NCI-H2196 treated with DMSO at 0.1 percent for 48 hours (cell line): ENCODE data around the gene TNFRSF14.
"Not testable (repeated sequence)": the region's sequence is repeated elsewhere in the genome, so short reads cannot be mapped to it uniquely, and the experiment has no call there.

Experiments
- DNase-seq: peaks from one replicate; lab custom pipeline; 2025; ENCODE audit not compliant: unreplicated experiment; lab: John Stamatoyannopoulos, UW

TNFRSF14 gene

DNA sequence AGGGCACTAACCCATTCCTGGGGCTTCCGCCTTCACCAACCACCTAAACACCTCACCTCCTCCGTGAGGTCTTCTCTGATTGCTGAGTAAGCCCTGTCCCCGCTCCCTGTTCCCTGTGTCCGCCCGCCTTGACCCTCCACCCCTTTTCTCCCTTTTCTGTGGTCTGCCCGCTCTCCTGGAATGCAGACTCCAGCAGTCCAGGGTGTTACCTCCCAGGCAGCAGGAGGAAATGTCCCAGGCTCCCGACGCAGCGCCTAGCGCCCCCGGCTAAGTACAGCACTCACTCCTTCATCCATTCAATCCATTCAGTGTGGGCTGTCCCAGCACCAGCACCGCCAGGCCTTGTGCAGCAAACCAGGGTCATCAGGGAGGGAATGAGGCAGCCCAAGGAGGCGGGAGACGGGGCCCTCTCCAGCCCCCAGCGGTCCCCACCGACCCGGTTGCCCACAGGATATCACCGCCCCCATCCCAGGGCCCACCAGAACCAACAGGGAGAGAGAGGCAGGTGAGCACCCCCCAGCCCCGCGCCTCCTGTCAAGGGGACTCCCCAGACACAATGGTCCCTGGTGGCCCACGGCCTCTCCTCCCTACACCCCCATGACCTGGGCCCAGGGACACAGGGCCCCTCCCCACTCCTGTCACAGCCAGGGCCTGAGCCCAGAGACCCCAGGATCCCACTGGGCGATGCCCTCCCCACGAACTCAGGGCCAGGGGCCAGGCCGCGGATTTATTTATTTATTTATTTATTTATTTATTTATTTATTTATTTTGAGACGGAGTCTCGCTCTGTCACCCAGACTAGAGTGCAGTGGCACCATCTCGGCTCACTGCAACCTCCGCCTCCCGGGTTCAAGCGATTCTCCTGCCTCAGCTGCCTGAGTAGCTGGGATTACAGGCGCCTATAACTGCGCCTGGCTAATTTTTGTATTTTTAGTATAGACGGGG, 10.2 kb downstream of the TNFRSF14 start:
- no peak for DNase-seq

DNA sequence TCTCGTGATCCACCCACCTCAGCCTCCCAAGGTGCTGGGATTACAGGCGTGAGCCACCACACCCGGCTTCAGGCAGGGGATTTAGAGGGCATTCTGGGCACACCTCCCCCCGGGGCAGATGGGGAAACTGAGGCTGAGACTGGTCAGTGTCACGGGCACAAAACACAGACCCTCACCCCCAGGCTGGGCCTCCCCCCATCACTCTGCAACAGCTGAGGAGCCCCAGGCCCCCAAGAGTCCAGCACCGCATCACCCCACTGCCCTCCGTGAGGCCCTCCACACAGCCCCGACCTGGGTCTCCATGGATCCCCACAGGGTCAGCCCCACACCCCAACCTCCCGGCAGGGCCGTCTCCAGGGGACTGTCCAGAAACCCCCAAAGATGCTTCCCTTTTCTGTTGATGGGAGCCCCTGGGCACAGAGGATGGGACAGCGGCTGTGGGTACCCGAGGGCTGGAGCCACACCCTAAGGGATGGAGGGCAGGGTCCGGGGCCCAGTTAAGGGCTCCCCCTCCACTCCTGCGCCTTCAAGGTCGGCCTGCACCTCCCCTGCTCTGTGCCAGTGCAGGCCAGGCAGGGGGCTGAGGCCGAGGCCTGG, 11.0 kb downstream of the TNFRSF14 start:
- DNase-seq = no peak

DNA sequence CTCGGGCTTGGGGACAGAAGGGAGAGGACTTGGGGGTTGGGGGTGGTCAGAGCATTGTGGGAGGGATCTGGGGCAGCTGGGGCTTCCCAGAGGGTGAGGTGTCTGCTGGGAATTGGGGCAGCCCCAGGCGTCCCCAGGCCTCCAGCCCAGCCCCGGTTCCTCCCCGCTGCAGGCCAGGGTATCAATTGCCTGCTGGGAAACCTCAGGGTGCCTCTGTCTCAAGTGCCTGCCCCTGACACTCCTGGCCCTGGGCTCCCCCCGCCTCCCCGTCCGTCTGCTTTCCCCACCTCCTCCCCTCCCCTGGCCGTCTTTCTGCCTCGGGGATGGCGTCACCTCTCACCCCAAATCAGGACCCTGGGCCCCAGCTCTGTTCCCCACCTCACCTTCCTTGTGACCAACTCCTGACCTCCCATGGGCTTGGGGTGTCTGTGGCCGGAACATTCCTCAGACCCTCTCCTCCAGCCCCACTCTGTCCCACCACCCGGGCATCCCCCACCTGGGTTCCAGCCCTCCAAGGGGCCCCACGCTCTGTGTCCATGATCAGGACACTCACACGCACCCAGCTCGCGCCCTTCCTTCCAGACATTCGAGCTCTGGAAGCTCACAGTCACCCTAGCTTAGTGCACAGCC, 12.1 kb downstream of the TNFRSF14 start:
- DNase-seq = not testable (repeated sequence)

DNA sequence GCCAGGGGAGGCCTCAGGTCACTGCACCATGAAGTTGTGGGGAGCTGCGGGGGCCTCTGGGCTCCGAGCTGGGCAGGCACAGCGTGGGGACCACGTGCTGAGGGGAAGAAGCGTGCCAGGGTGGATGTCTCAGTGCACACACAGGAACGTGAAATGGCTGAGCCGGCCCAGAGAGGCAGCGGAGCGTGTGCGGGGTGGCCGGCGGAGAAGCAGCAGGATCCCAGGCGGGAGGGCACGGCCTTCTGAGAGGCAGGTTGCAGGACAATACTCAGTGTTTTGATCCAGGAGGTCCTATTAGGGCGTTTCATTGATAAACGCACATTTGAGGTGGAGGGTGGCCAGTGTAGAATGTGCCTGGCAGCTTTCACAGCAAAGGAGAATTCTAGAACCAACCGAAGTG, 12.9 kb downstream of the TNFRSF14 start:
- DNase-seq = no peak

DNA sequence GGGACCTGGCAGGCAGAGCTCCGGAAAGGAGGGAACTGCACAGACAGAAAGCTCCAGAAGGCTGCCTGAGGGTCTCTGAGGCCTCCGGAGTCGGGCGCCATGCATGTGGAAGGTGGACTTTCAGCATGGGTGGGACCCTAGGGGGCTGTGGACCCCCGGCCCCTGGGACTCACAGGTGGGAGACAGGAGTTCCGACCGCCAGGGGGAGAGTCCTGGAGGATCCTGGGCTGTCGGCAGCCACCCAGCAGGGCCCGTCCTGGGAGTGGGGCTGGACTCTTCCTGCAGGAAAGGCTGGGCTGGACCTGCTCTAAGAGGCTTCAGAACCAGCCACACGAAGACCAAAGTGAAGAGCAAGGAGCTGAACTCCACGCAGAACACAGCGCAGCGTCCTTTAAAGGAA, 13.5 kb downstream of the TNFRSF14 start:
- DNase-seq = not testable (repeated sequence)

DNA sequence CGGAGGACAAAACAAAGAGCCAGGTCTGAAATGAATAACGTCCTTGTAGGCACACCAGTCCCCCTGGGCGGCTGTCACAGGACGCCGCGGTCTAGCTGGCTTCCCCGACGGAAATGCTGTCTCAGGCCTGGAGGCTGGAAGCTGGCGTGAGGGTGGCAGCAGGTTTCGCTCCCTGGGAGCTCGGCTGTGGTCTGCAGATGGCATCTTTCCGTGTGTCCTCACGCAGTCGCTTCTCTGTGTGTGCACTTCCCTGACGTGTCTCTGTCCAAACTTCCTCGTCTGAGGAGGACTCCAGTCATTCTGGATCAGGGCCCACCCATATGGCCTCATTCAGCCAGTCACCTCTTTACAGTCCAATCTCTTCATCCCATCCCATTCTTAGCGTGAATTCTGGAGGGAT, 14.2 kb downstream of the TNFRSF14 start:
- DNase-seq = no peak

DNA sequence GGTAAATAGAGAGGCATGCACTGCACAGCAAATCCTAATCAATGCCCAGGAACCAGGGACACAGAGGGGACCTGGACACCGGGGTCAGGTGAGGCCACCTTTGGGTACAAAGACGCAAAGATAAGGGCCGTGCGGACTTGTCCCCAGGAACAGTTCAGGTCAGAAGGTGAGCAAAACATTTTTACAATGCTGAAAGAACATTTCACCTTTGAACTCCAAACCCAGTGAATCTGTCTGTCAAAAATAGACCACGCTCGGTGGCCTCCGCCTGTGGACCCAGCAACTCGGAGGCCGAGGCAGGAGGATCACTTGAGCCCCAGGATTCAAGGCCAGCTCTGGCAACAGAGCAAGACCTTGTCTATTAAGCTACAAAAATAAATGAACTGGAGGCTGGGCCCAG, 15.2 kb downstream of the TNFRSF14 start:
- no peak for DNase-seq

DNA sequence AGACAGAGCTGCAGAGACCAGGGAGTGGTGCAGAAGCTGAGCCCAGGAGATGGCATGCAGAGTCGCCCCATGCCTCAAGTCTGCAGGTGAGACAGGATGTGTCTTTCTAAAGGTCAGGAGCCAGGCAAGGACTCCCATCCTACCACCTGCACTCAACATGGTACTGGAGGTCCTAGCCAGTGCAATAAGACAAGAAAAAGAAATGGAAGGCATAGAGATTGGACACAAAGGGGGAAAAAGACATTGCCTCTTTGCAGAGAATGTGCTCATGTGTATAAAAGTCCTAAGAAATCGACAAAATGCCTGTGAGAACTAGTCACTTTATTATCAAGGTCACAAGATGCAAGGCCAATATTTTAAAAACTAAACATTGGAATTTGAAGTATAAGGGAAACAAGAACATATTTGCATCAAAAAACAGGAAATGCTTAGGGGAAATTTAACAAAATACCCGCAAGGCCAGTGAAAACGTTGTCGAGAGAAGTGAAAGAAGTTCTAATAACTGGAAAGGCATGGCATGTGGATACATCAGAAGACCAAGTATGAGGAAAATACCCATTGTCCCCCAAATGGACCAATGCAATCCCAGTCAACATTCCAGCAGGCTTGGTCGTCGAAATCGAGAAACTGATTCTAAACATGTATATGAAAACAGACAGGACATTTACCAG, 17.2 kb downstream of the TNFRSF14 start:
- no peak for DNase-seq

DNA sequence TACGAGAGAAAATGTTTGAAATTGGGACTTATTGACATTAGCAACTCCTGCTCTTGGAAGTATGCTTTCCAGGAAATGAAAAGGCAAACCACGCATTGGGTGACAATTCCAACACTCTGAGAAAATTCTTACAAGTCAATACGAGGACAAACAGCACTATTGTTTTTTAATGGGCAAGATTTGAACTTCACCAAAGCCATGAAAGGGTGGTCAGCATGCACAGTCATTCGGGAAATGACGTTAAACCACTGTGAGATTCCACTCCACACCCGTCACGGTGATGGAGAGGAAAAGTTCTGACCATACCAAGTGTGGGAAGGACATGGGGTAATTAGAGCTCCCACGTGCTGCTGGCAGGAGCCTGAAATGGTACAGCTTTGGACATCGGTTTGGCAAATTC, 18.2 kb downstream of the TNFRSF14 start:
- no peak for DNase-seq

DNA sequence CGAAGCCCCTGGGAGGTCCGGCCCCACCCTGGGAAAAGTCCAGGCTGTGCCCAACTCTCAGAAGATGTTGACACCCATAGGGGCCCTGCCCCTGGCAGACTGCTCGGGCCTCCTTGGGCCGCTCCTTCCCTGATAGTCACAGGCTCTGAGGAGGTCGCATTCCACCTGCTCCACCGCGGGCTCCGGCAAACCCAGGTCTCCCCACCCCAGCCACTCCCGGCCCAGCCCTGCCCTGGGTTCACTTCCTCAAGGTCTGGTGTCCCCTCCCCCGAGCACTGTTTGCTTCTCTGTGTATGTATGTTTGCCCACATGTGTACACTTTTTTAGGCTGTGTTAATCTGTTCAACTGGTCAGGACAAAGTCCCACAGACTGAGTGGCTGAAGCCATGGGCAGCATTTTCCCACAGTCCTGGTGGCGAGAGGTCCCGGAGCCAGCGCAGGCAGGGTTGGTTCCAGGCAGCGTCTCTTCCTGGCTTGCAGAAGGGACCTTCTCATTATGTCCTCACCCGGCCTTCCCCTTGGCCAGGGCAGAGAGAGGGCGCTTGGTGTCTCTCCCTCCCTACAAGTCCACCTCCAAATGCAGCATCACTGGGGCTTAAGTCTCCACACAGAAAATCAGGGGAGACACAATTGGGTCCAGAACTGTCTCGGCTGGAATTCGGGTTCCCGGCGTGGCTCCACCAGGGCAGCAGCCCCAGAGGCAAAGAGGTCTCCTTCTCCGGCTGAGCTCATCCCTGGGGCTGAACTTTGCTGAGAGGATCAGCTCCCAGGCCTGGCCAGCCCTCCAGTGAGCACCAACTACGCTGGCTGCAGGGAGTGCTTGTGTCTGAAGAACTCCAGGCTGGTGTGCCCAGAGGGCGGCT, 19.9 kb downstream of the TNFRSF14 start:
- DNase-seq = no peak

DNA sequence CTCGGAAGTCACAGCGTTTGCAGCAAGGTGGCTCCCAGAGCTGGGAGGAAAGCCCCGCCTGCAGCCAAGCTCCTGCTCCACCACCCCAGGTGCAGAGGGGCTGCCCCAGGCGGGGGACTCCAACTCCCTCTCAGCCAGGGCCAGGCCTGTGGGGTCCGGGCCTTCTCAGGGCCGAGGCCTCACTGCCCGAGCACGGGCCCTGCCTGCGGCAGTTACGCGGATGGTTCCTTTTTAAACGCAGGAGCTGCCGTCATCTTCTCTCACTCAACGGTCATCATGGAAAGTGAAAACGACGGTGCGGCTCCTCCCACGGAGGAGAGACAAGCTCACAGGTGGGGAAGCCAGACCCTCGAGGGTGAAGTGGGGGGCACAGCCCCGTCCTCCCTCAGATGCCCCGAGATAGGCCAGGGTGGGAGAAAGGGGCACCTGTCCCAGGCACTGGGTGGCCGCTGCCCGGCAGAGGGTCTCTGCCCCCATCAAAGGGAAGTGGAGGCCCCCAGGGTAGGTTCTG, 21.4 kb downstream of the TNFRSF14 start:
- DNase-seq = not testable (repeated sequence)

DNA sequence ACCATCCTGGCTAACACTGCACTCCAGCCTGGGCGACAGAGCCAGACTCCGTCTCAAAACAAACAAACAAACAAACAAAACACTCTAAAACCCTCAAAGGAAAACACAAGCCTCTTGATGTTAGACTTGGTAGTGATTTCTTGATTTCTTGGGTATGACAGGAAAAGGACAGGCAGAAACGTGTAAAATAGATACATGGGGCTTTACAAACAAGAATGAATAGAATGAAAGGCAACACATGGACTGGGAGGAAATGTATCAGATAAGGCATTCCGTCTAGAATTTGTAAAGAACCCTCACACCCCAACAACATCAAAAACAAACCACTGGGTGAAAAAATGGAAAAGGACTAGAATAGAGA, 22.6 kb downstream of the TNFRSF14 start:
- no peak for DNase-seq

DNA sequence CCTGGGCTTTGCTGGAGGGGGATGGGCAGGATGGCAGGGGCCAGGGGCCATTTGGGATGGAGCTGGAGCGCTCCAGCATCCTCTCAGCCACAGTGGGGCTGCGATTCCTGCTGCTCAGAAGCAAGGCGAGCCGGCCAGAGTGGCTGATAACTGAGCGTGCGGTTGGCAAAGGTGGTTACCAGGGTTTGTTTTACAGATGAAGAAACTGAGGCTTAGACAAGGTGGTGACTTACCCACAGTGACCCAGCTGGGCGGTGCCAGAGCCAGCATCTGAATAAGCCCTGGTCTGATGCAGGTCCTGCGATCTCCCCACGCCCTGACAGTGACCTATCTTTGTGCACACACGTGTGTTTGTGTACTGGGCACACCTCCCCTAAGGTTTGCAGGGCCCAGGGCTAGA, 24.5 kb downstream of the TNFRSF14 start:
- DNase-seq = no peak

DNA sequence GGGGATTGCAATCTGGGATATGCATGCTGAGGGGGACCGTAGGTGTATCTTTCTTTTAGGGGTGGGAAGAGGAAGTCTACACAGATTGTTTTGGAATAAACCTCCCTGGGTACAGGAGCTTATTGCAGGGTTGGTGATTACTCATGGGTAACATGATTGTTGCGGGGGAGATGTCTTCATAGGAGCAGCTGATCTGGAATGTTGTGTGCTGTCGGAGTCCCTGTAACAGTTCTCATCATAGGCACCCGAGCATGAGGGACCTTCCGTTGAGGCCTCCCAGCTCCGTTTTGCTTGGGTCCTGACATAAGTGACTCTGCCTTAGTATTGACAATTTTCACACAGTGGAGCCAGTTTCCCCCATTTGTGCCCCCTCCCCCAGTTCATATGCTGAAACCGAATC, 26.2 kb downstream of the TNFRSF14 start:
- DNase-seq = no peak

DNA sequence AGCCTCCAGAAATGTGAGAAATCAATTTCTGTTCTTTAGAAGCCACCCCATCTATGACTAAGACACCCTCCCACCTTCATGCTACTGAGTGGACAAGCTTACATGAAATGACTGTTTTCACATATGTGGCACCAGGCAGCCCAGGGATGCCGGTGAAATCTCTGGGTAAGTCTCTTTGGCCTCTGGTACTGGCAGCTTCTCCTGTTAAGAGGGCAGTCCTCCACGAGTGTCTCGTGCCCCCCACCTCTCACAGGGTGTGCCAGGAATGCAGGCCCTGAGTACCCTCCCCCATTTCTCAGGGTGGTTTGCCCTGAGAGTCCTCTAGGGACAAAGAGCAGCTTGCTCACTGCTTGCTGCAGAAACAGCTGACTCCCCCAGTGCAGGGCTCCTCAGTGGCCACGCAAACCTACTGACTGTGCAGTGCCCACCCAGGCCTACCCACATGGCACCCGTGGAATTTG, 27.2 kb downstream of the TNFRSF14 start:
- DNase-seq = no peak

DNA sequence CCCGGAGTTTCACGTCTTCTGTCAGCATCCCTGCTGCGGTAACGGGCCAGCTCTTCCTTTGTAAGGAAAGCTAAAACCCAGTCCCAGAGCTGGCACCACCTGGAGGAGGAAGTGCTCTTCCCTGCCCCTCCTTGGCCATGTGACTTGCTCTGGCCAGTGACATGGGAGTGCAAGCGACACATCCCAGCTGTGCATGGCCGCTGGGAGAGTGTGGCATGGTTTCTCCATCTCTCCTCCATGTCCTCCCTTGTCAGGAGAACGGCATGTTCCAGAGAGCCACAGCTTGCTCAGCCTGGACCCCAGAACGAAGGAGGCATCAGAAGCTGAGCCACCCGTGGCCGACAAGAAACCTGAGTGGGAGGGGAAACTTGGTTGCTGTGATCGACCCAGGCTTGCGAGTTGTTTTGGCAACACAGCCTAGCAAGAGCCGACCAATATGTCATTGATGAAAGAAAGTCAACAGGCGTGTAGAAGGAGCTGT, 27.7 kb downstream of the TNFRSF14 start:
- no peak for DNase-seq

DNA sequence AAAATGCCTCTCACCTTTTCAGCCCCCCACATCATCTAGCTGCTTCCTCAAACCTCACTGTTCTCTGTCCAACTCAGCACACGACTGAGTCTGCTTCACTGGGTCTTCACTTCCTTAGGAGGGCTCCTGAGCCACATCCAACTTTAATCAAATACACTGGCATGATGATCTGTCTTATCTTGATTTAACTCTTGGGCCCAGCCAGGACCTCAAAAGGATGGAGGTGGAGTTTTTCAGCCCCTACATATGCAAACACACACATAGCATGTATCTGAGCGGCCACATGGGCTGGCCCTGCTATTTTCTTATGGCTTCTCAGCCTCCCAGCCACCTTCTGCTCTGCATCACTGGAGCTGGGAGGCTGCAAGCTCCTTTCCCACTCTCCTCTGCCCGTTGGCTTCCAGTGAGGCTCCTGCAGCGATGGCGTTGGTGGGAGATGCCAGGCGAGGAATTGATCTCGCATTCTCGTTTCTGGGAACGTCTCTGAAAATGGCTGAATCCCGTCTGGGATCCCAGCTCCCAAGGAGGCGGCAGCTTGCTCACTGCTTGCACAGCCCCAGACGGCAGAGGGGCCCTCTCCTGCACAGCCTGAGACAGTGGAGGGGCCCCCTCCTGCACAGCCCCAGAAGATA, 28.6 kb downstream of the TNFRSF14 start:
- no peak for DNase-seq

DNA sequence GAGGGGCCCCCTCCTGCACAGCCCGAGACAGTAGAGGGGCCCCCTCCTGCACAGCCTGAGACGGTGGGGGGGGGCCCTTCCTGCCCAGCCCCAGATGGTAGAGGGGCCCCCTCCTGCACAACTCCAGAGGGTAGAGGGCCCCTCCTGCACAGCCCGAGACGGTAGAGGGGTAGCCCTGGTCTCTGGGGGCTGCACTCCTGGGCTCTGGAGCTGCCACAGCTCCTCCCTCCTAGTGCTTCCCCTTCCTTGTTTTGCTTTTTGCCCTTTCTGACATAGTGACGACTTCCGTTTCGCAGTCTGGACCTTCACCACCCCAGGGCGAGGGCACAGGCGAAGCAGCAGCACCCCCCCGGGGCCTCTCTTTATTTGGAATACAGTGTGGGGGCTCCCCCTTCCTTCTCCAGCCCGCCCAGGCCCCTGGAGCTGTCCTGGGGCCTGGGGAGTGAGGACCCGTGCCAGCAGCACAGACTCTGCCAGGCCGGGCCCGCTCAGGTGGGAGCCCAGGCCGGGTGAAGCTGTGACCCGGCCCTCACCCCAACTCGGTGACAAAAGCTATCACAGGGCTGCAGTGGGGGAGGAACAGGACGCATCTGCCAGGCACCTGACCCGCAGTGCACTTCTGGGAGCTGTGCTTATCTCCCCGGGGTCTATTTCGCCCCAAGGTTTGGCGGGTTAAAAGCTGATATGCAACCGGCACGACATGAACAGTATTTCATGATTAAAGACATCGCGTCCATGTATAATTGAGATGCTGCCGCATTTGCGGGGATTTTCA, 29.3 kb downstream of the TNFRSF14 start:
- no peak for DNase-seq
